PC-9 (cell line): ENCODE measurements around the gene BCKDHA. TPM values are rescaled to one million over a fixed set of nuclear protein-coding genes. Genes with fewer than 3 reads are reported as not detected.

Experiments used
- BruUV-seq: library from RNA; stranded (reverse); fragments of 400-500 nt; replicated peaks from 2 replicates; lab custom pipeline; 2021; lab: Mats Ljungman, UMichigan
- CTCF ChIA-PET: fragments of 300-600 bp; sonication (Branson Sonifier 250); formaldehyde crosslinking; loops from one replicate; lab custom pipeline; 2022; ENCODE audit warnings: antibody characterized with exemption; lab: Charles Lee
- POLR2A ChIA-PET: fragments of 300-600 bp; sonication (Branson Sonifier 250); formaldehyde crosslinking; loops from one replicate; lab custom pipeline; 2022; ENCODE audit warnings: antibody characterized with exemption; ENCODE audit not compliant: unreplicated experiment; lab: Charles Lee
- DNase-seq, 2 experiments: peaks; one replicate each; pipeline versions ENCODE4 v3.0.0 to v3.0.0-alpha.2; 2015 to 2022; ENCODE audit warnings: mixed read lengths in 1 of 2
- H2AFZ ChIP-seq: fragments of 200-600 bp; sonication (generic); 2 replicates; pipeline ENCODE4 v1.8.1; 2017; ENCODE audit warnings: antibody characterized with exemption
- H3F3A ChIP-seq: fragments of 200-600 bp; sonication (generic); 2 replicates; pipeline ENCODE4 v1.8.1; 2017; ENCODE audit warnings: antibody characterized with exemption, mild to moderate bottlenecking, low read depth; ENCODE audit not compliant: insufficient read depth
- H3K27ac ChIP-seq: fragments of 200-600 bp; sonication (generic); 2 replicates; pipeline ENCODE4 v1.6.1; 2016; ENCODE audit warnings: mixed run types
- H3K27me3 ChIP-seq: fragments of 200-600 bp; sonication (generic); 2 replicates; pipeline ENCODE4 v1.6.1; 2016; ENCODE audit warnings: low read depth, mixed run types; ENCODE audit not compliant: insufficient read depth
- H3K36me3 ChIP-seq: fragments of 200-600 bp; sonication (generic); 2 replicates; pipeline ENCODE4 v1.6.1; 2016; ENCODE audit warnings: low read depth, mixed run types
- H3K4me1 ChIP-seq: fragments of 200-600 bp; sonication (generic); replicated peaks from 2 replicates; pipeline ENCODE4 v1.6.1; 2016; ENCODE audit warnings: mixed run types; ENCODE audit not compliant: insufficient read depth
- H3K4me2 ChIP-seq: fragments of 200-600 bp; sonication (generic); 2 replicates; pipeline ENCODE4 v1.6.1; 2017; ENCODE audit warnings: mixed run types
- H3K4me3 ChIP-seq: fragments of 200-600 bp; sonication (generic); 2 replicates; pipeline ENCODE4 v1.6.1; 2016; ENCODE audit warnings: mixed run types
- H3K79me2 ChIP-seq: fragments of 200-600 bp; sonication (generic); 2 replicates; pipeline ENCODE4 v1.6.1; 2017; ENCODE audit warnings: low read depth, mixed run types
- H3K9me2 ChIP-seq: fragments of 200-600 bp; sonication (generic); 2 replicates; pipeline ENCODE4 v1.8.1; 2017; ENCODE audit warnings: mild to moderate bottlenecking; ENCODE audit not compliant: insufficient read depth
- H3K9me3 ChIP-seq: fragments of 200-600 bp; sonication (generic); 2 replicates; pipeline ENCODE4 v1.8.1; 2016; ENCODE audit warnings: low read depth; ENCODE audit not compliant: insufficient read depth
- H4K20me1 ChIP-seq: fragments of 200-600 bp; sonication (generic); 2 replicates; pipeline ENCODE4 v1.8.1; 2017; ENCODE audit not compliant: insufficient read depth
- EZH2 ChIP-seq: fragments of 200-600 bp; sonication (generic); IDR thresholded peaks from 2 replicates; pipeline ENCODE4 v1.8.0; 2017; ENCODE audit warnings: antibody characterized with exemption, low read depth
- intact Hi-C: fragments of 100-400 bp; cut with micrococcal nuclease; formaldehyde crosslinking; loops from one replicate; pipeline ENCODE4 v1.10.0; 2022; ENCODE audit not compliant: unreplicated experiment
- total RNA-seq: library from RNA; stranded (reverse); gene quantifications from 2 replicates; pipeline ENCODE4 v1.2.3, GENCODE V29; 2021
- TF ChIP-seq, protein P1 (sequence below): fragments of 200-600 bp; sonication (generic); conservative IDR thresholded peaks from 2 replicates; pipeline ENCODE4 v1.6.1; 2017; ENCODE audit warnings: mixed run types, antibody characterized with exemption, mild to moderate bottlenecking, moderate library complexity

BCKDHA gene
- total RNA-seq, 1 experiment from 2014 or later = 26.3 TPM

DNA sequence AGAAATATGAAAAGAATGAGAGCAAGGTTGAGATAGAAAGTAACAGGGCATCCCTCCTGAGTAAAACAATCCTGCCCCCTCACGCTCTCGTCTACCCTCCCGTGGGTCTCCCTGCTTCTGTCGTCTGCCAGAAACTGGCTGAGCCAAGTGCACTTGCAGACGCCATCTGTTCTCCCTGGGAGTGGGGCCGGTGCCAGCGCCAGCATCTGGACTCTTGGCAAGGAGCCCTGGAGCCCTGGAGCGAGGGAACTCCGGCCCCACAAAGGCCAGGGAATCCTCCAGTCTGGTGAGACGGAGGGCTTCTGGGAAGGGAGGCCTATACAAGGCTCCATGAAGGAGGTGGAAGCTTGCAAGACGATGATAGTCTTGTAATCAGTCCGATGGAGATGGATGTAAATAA, 23.6 kb upstream of the BCKDHA start:
- no peak for DNase-seq
- H3K36me3 ChIP-seq = no peaks in the 10 kb centered on the region
- no peak for TF ChIP-seq EZH2
- TF ChIP-seq, protein P1, sequence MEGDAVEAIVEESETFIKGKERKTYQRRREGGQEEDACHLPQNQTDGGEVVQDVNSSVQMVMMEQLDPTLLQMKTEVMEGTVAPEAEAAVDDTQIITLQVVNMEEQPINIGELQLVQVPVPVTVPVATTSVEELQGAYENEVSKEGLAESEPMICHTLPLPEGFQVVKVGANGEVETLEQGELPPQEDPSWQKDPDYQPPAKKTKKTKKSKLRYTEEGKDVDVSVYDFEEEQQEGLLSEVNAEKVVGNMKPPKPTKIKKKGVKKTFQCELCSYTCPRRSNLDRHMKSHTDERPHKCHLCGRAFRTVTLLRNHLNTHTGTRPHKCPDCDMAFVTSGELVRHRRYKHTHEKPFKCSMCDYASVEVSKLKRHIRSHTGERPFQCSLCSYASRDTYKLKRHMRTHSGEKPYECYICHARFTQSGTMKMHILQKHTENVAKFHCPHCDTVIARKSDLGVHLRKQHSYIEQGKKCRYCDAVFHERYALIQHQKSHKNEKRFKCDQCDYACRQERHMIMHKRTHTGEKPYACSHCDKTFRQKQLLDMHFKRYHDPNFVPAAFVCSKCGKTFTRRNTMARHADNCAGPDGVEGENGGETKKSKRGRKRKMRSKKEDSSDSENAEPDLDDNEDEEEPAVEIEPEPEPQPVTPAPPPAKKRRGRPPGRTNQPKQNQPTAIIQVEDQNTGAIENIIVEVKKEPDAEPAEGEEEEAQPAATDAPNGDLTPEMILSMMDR = no peak
- H3K9me3 ChIP-seq = no peaks in the 10 kb centered on the region
- intact Hi-C loops = no loop called here
- no peaks in the 10 kb centered on the region for H3K27me3 ChIP-seq
- H2AFZ ChIP-seq = no peak overlapping the region
- no peaks in the 10 kb centered on the region for H4K20me1 ChIP-seq
- CTCF ChIA-PET = no interaction called here
- POLR2A ChIA-PET = no interaction called here
- H3K4me1 ChIP-seq = no peaks in the 10 kb centered on the region
- no peak overlapping the region for H3K4me3 ChIP-seq
- H3K9me2 ChIP-seq = no peaks in the 10 kb centered on the region
- no TSS peak for BruUV-seq
- H3K4me2 ChIP-seq = no peak overlapping the region
- no peaks in the 10 kb centered on the region for H3F3A ChIP-seq
- no peaks in the 10 kb centered on the region for H3K79me2 ChIP-seq
- H3K27ac ChIP-seq = no peak overlapping the region

DNA sequence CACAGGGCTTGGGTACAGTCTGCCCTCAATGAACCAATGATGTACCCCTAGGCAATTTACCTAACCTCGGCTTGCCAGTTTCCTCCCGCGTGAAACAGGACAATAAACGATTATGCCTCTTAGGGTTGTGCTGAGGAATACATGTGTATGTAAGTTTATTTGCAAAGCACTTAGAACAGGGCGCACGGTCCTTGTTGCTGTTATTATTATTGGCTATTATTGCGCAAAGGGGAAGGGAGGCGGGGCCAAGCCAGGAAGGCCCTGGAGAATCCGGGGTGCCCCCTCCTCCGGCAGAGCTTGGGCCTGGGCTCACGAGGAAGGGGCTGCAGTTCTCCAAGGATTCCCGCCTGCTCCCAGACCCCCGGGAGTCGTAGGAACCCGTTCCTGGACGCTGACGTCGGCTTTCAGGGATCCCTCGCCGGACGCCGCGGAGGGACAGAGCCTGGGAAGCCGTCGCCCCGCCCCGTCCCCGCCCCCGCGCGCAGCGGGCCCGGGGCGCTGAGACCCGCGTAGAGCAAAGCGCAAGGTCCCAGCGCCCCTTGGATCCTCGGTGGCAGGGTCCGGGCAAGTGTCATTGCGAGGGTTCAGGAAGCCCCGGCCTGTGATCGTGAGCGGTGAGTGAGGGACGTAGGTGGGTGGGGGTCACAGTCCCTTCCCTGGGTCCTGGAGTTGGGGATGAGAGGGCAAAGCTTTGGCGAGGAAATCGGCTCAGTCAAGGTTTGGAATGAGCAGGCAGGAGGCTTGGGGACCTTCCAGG, 21.2 kb upstream of the BCKDHA start, which contains the start of gene TMEM91:
Gene TMEM91, plus strand, starts transcription at position 293 of the 757 bp plus-strand sequence. CDS start 1,777 bp downstream, outside the sequence.
- POLR2A ChIA-PET = interaction anchor here (0.6 to 0.7 kb wide), 2 partner anchors 9 to 192 kb away, joined by 3 to 15 read pairs; no protein-coding TSS in a partner anchor
- H3K4me3 ChIP-seq = no peak within 1 kb of the TSS
- no peaks in the 10 kb centered on the region for H3K9me3 ChIP-seq
- no peaks in the 10 kb centered on the region for H3K36me3 ChIP-seq
- no peak for TF ChIP-seq EZH2
- TF ChIP-seq, protein P1 = no peak
- no TSS peak for BruUV-seq
- H3K9me2 ChIP-seq = no peaks in the 10 kb centered on the region
- no peak within 1 kb of the TSS for H3K4me2 ChIP-seq
- CTCF ChIA-PET = no interaction called here
- no peak for DNase-seq
- H3F3A ChIP-seq = no peaks in the 10 kb centered on the region
- H2AFZ ChIP-seq = no peak within 1 kb of the TSS
- H3K27ac ChIP-seq = no peak within 1 kb of the TSS
- no peaks in the 10 kb centered on the region for H3K4me1 ChIP-seq
- no peaks in the 10 kb centered on the region for H3K27me3 ChIP-seq
- H3K79me2 ChIP-seq = no peaks in the 10 kb centered on the region
- H4K20me1 ChIP-seq = no peaks in the 10 kb centered on the region
- intact Hi-C loops = no loop called here

DNA sequence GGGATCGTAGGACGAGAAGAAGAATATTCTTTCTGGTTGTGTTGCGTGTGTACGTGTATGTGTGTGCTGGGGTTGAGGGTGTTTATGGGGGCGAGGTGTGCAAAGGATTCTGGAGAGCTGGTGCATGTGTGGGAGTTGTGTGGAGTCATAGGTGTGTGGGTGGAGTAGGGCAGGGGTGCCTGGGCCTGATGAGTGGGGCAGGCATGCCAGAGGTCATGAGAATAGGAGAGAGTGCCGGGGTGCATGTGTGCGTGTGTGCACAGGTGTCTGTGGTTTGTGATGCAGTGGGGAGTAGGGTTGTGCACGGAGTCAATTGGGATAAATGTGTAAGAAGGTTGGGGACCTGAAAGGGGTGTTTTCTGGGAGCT, 20.6 kb upstream of the BCKDHA start:
- Histone ChIP-seq H3K4me3 (no peak overlapping the region), H3K27ac (no peak overlapping the region), H3K9me3 (no peaks in the 10 kb centered on the region), H3K79me2 (no peaks in the 10 kb centered on the region), H2AFZ (no peak overlapping the region), H3K36me3 (no peaks in the 10 kb centered on the region), H4K20me1 (no peaks in the 10 kb centered on the region), H3K27me3 (no peaks in the 10 kb centered on the region), H3K4me1 (no peaks in the 10 kb centered on the region), H3K9me2 (no peaks in the 10 kb centered on the region), H3K4me2 (no peak overlapping the region), H3F3A (no peaks in the 10 kb centered on the region)
- no peak for TF ChIP-seq EZH2
- TF ChIP-seq, protein P1 = no peak
- ChIA-PET POLR2A (interaction anchor here (0.6 to 0.7 kb wide), 2 partner anchors 9 to 192 kb away, joined by 3 to 15 read pairs; no protein-coding TSS in a partner anchor), CTCF (no interaction called here)
- no peak for DNase-seq
- intact Hi-C loops = no loop called here
- BruUV-seq = no TSS peak
